ENCODE results near the gene PCDHGA8. TPM values are rescaled to one million over a fixed set of nuclear protein-coding genes. Genes with fewer than 3 reads are reported as not detected.

Gene PCDHGA8
- total RNA-seq: 1 to 10 TPM; 1.7 to 5.8 (median 3.3) TPM

DNA sequence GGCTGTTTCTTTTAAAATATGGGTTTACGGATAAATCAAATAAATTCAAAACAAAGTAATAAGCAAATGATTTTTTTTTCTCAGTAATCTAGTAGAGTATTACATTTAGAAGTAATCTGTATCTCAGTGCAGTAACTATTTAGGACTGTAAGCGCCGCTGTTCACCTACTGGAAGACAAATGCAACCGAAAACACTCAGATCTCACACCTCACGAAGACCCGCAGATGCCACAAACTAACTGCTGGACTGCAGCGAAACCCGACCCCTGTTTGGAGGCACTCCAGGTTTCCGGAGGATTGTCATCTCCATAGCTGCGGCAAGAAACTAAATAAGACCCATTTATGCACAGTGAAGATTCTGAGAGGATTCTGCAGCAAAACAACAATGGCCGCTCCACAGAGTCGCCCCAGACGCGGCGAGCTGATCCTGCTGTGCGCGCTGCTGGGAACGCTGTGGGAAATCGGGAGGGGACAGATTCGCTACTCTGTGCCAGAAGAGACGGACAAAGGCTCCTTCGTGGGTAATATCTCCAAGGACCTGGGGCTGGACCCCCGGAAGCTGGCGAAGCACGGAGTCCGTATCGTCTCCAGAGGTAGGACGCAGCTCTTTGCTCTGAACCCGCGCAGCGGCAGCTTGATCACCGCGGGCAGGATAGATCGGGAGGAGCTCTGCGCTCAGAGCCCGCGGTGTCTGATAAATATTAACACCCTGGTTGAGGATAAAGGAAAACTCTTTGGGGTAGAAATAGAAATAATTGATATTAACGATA, at the start of gene PCDHGA8:
Gene PCDHGA8 (plus strand): TSS at position 205 of the 770 bp plus-strand sequence. CDS start 181 bp downstream, at position 386.
- no peak within 1 kb of the TSS for H3K27ac ChIP-seq (replicated peaks in 1 of 4)
- no peak for DNase-seq (ENCODE audit: extremely low spot score)
- intact Hi-C loops (cut with DNase I): no loop called here

GRCh38 chr5:141342773-141343172, 49.7 kb upstream of the PCDHGA8 start:
- Histone ChIP-seq H3K4me3 (no peak overlapping the region), H3K27ac (replicated peaks in 1 of 4) (no peak overlapping the region), H3K9me3 (peaks cover 0 to 100% (median 84%) of the 10 kb centered on the region in 4 donors), H3K27me3 (peaks cover 0 to 67% (median 0%) of the 10 kb centered on the region in 4 donors), H3K36me3 (no peaks in the 10 kb centered on the region), H3K4me1 (no peaks in the 10 kb centered on the region)
- intact Hi-C loops (cut with DNase I): no loop called here
- WGBS: 47% methylated on average over 1 of the region's 1 CpG
- TF ChIP-seq POLR2A (IDR thresholded peaks at IDR 0.05; ENCODE audit: low read depth) (no peak), EP300 (IDR thresholded peaks at IDR 0.05) (no peak), POLR2AphosphoS5 (IDR thresholded peaks at IDR 0.05) (no peak), CTCF (IDR thresholded peaks at IDR 0.05) (no peak)
- DNase-seq (ENCODE audit: extremely low spot score): no peak

More for the DNA sequence above, at the start of gene PCDHGA8:
- 27% methylated on average over 35 of the region's 38 CpGs for WGBS
- Histone ChIP-seq H3K4me1 (no peaks in the 10 kb centered on the region), H3K9me3 (peaks cover 12 to 97% (median 95%) of the 10 kb centered on the region in 4 donors), H3K36me3 (peaks cover 0 to 12% (median 5%) of the 10 kb centered on the region in 4 donors), H3K4me3 (no peak within 1 kb of the TSS), H3K27me3 (peaks cover 0 to 12% (median 0%) of the 10 kb centered on the region in 4 donors)
- TF ChIP-seq CTCF (IDR thresholded peaks at IDR 0.05) (no peak), POLR2A (IDR thresholded peaks at IDR 0.05; ENCODE audit: low read depth) (no peak), POLR2AphosphoS5 (IDR thresholded peaks at IDR 0.05) (no peak), EP300 (IDR thresholded peaks at IDR 0.05) (no peak)

GRCh38 chr5:141343242-141343952, 49.0 kb upstream of the PCDHGA8 start, which contains the start of gene PCDHGA3:
TSS of gene PCDHGA3 (plus strand) at chr5:141343829. CDS start at chr5:141344034, 205 bp downstream.
- peaks cover 0 to 100% (median 81%) of the 10 kb centered on the region in 4 donors for H3K9me3 ChIP-seq
- DNase-seq (ENCODE audit: extremely low spot score): no peak
- TF ChIP-seq POLR2AphosphoS5 (IDR thresholded peaks at IDR 0.05) (no peak), CTCF (IDR thresholded peaks at IDR 0.05) (peak in 1 of 3 experiments; percentile 15), POLR2A (IDR thresholded peaks at IDR 0.05; ENCODE audit: low read depth) (no peak), EP300 (IDR thresholded peaks at IDR 0.05) (no peak)
- intact Hi-C loops (cut with DNase I): no loop called here
- WGBS: 28% methylated on average over 9 of the region's 9 CpGs
- peak within 1 kb of the TSS; percentile 26 to 30 (median 29) for H3K4me3 ChIP-seq
- H3K27me3 ChIP-seq: peaks cover 0 to 60% (median 0%) of the 10 kb centered on the region in 4 donors
- H3K36me3 ChIP-seq: no peaks in the 10 kb centered on the region
- no peak within 1 kb of the TSS for H3K27ac ChIP-seq (replicated peaks in 1 of 4)
- H3K4me1 ChIP-seq: no peaks in the 10 kb centered on the region

- DNase-seq (ENCODE audit: extremely low spot score): no peak
- TF ChIP-seq CTCF (IDR thresholded peaks at IDR 0.05): no peak
- no peak for TF ChIP-seq EP300 (IDR thresholded peaks at IDR 0.05)
- TF ChIP-seq POLR2AphosphoS5 (IDR thresholded peaks at IDR 0.05): no peak
- TF ChIP-seq POLR2A (IDR thresholded peaks at IDR 0.05; ENCODE audit: low read depth): no peak
- Histone ChIP-seq H3K27me3 (peaks cover 0 to 54% (median 0%) of the 10 kb centered on the region in 4 donors), H3K4me1 (no peaks in the 10 kb centered on the region), H3K27ac (replicated peaks in 1 of 4) (no peak overlapping the region), H3K9me3 (peaks cover 0 to 98% (median 81%) of the 10 kb centered on the region in 4 donors), H3K36me3 (no peaks in the 10 kb centered on the region), H3K4me3 (peak overlapping the region; percentile 26 to 30 (median 29))
- intact Hi-C loops (cut with DNase I): no loop called here
- WGBS: 23% methylated on average over 31 of the region's 31 CpGs
Measured at GRCh38 chr5:141343953-141344463, 48.4 kb upstream of the PCDHGA8 start.

Data from esophagus muscularis mucosa (tissue), 4 donors.